Loucy (cell line): Measurements from ENCODE around the gene CCDC83.

Source experiments
- H2AFZ ChIP-seq: fragments of 200-600 bp; sonication (generic); 2 replicates; pipeline ENCODE4 v1.6.0; 2016; ENCODE audit warnings: antibody characterized with exemption, mild to moderate bottlenecking, low read length, moderate library complexity
- H3F3A ChIP-seq: fragments of 200-600 bp; 2 replicates; pipeline ENCODE4 v1.6.0; 2016; ENCODE audit warnings: antibody characterized with exemption, low read depth, mild to moderate bottlenecking
- H3K27me3 ChIP-seq: fragments of 200-600 bp; sonication (generic); 2 replicates; pipeline ENCODE4 v1.6.1; 2014; ENCODE audit warnings: low read length, mild to moderate bottlenecking; ENCODE audit not compliant: insufficient read depth, poor library complexity, severe bottlenecking
- H3K36me3 ChIP-seq: fragments of 200-600 bp; sonication (generic); 2 replicates; pipeline ENCODE4 v1.6.1; 2016; ENCODE audit warnings: low read length; ENCODE audit not compliant: insufficient read depth
- H3K4me1 ChIP-seq: fragments of 200-600 bp; sonication (generic); 2 replicates; pipeline ENCODE4 v1.5.1; 2014; ENCODE audit warnings: low read length, mild to moderate bottlenecking; ENCODE audit not compliant: insufficient read depth, poor library complexity, severe bottlenecking
- H3K4me2 ChIP-seq: fragments of 200-600 bp; sonication (generic); 2 replicates; pipeline ENCODE4 v1.6.0; 2014; ENCODE audit warnings: antibody characterized with exemption, low read length, low read depth, mild to moderate bottlenecking; ENCODE audit not compliant: poor library complexity, severe bottlenecking
- H3K4me3 ChIP-seq: fragments of 200-600 bp; sonication (generic); 2 replicates; pipeline ENCODE4 v1.5.1; 2014; ENCODE audit warnings: low read length, mild to moderate bottlenecking, mixed read lengths; ENCODE audit not compliant: poor library complexity, severe bottlenecking
- H3K79me2 ChIP-seq: fragments of 200-600 bp; sonication (generic); 2 replicates; pipeline ENCODE4 v1.6.1; 2014; ENCODE audit warnings: low read length; ENCODE audit not compliant: insufficient read depth
- H3K9ac ChIP-seq: fragments of 200-600 bp; sonication (generic); 2 replicates; pipeline ENCODE4 v1.6.0; 2014; ENCODE audit warnings: mild to moderate bottlenecking, low read depth, low read length, moderate library complexity; ENCODE audit not compliant: poor library complexity, severe bottlenecking
- H3K9me2 ChIP-seq: fragments of 200-600 bp; sonication (generic); replicated peaks from 2 replicates; pipeline ENCODE4 v1.6.1; 2016; ENCODE audit warnings: low read depth, low read length, mixed read lengths
- H3K9me3 ChIP-seq: fragments of 200-600 bp; sonication (generic); 2 replicates; pipeline ENCODE4 v1.6.1; 2014; ENCODE audit warnings: mild to moderate bottlenecking, antibody characterized with exemption, low read length, low read depth; ENCODE audit not compliant: insufficient read depth
- H4K20me1 ChIP-seq: fragments of 200-600 bp; sonication (generic); 2 replicates; pipeline ENCODE4 v1.6.0; 2014; ENCODE audit warnings: antibody characterized with exemption, low read length, mild to moderate bottlenecking; ENCODE audit not compliant: insufficient read depth, poor library complexity, severe bottlenecking
- CTCF ChIP-seq: fragments of 200-600 bp; sonication (generic); conservative IDR thresholded peaks from 2 replicates; pipeline ENCODE4 v1.5.1; 2014; ENCODE audit warnings: mild to moderate bottlenecking, antibody characterized with exemption, low read length
- EZH2phosphoT487 ChIP-seq: fragments of 200-600 bp; IDR thresholded peaks from 2 replicates; pipeline ENCODE4 v1.6.1; 2018; ENCODE audit warnings: antibody characterized with exemption, mild to moderate bottlenecking, moderate library complexity, borderline replicate concordance

Gene CCDC83

GRCh38 chr11:85914425-85914824, 59.2 kb downstream of the CCDC83 start:
- Histone ChIP-seq H3K4me1 (no peaks in the 10 kb centered on the region), H3K4me2 (no peak overlapping the region), H3K79me2 (no peaks in the 10 kb centered on the region), H3F3A (no peaks in the 10 kb centered on the region), H3K9me3 (no peaks in the 10 kb centered on the region), H2AFZ (no peak overlapping the region), H3K9me2 (no peaks in the 10 kb centered on the region), H3K36me3 (no peaks in the 10 kb centered on the region), H3K4me3 (no peak overlapping the region), H3K9ac (no peak overlapping the region), H4K20me1 (no peaks in the 10 kb centered on the region), H3K27me3 (no peaks in the 10 kb centered on the region)
- TF ChIP-seq EZH2phosphoT487 (no peak), CTCF (no peak)

- Histone ChIP-seq H3K36me3 (no peaks in the 10 kb centered on the region), H3K4me1 (no peaks in the 10 kb centered on the region), H4K20me1 (no peaks in the 10 kb centered on the region), H3K9ac (no peak overlapping the region), H3K27me3 (no peaks in the 10 kb centered on the region), H3F3A (no peaks in the 10 kb centered on the region), H2AFZ (no peak overlapping the region), H3K79me2 (no peaks in the 10 kb centered on the region), H3K4me3 (no peak overlapping the region), H3K9me2 (no peaks in the 10 kb centered on the region), H3K9me3 (no peaks in the 10 kb centered on the region), H3K4me2 (no peak overlapping the region)
- TF ChIP-seq EZH2phosphoT487 (no peak), CTCF (no peak)
Observed at GRCh38 chr11:85918910-85919794, 64.0 kb downstream of the CCDC83 start.

GRCh38 chr11:85922367-85922766, 67.2 kb downstream of the CCDC83 start:
- Histone ChIP-seq H3K27me3 (no peaks in the 10 kb centered on the region), H3K9me3 (no peaks in the 10 kb centered on the region), H3K9me2 (no peaks in the 10 kb centered on the region), H3K36me3 (no peaks in the 10 kb centered on the region), H3K4me3 (no peak overlapping the region), H4K20me1 (no peaks in the 10 kb centered on the region), H2AFZ (no peak overlapping the region), H3K4me2 (no peak overlapping the region), H3K79me2 (no peaks in the 10 kb centered on the region), H3K9ac (no peak overlapping the region), H3F3A (no peaks in the 10 kb centered on the region), H3K4me1 (no peaks in the 10 kb centered on the region)
- TF ChIP-seq EZH2phosphoT487: no peak
- no peak for TF ChIP-seq CTCF
